Stimulated activated naive CD8-positive, alpha-beta T cell treated with anti-CD3 and anti-CD28 coated beads, Interleukin-15, Interleukin-2, amounts not matched to agents 100 ng/mL and 50 ng/mL, for 24 hours (primary cell): ENCODE data around the gene TTC4.

Experiments used
- H3K27ac Mint-ChIP-seq: one replicate; pipeline ENCODE4 v1.8.0; 2021; ENCODE audit warnings: mild to moderate bottlenecking, mixed read lengths
- H3K27me3 Mint-ChIP-seq: one replicate; pipeline ENCODE4 v1.8.0; 2021; ENCODE audit warnings: mixed read lengths
- H3K36me3 Mint-ChIP-seq: one replicate; pipeline ENCODE4 v1.8.0; 2021; ENCODE audit warnings: low read depth, mixed read lengths
- H3K4me1 Mint-ChIP-seq: one replicate; pipeline ENCODE4 v1.8.0; 2021; ENCODE audit warnings: low read depth, mixed read lengths
- H3K4me3 Mint-ChIP-seq: one replicate; pipeline ENCODE4 v1.8.0; 2021; ENCODE audit warnings: mild to moderate bottlenecking, mixed read lengths
- H3K9me3 Mint-ChIP-seq: one replicate; pipeline ENCODE4 v1.8.0; 2021; ENCODE audit warnings: mixed read lengths

TTC4 gene

DNA sequence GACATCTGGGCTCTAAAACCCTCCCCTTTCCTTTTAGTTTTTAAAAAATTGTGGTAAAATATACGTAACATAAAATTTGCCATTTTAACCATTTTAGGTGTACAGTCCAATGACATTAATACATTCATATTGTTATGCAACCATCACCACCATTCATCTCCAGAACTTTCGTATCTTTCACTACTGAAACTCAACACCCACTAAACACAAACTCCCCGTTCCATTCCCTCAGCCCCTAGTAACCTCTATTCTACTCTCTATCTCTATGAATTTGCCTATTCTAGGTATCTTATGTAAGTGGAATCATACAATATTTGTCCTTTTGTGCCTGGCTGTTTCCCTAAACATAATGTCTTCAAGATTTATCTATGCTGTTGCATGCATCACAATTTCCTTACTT is 19.4 kb upstream of the TTC4 start:
- Mint-ChIP-seq H3K9me3 (no peaks in the 10 kb centered on the region), H3K27ac (no peak overlapping the region)

DNA sequence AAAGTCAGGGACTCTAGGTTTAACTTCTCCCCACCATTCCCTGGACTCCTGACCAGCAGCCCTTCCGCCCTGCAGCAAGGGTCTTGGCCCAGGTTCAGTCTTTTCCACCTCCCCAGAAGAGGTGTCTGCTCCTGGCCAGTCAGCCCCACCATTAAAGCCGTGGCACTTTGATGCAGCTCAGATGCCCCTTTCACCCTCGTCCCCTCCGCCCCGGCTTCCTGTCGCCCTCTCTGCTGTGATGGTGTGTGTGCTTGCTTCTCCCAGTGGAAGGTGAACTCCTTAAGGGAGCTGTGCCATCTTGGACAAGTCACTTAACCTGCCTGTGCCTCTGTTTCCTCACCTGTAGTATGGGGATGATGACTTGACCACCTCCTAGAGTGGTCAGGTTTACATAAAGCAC is 17.8 kb upstream of the TTC4 start:
- H3K4me1 Mint-ChIP-seq: no peaks in the 10 kb centered on the region
- H3K36me3 Mint-ChIP-seq: no peaks in the 10 kb centered on the region
- no peaks in the 10 kb centered on the region for H3K9me3 Mint-ChIP-seq
- H3K27me3 Mint-ChIP-seq: peaks cover 6% of the 10 kb centered on the region
- H3K27ac Mint-ChIP-seq: no peak overlapping the region
- no peak overlapping the region for H3K4me3 Mint-ChIP-seq

More for the DNA sequence above, 19.4 kb upstream of the TTC4 start:
- Mint-ChIP-seq H3K27me3 (peaks cover 6% of the 10 kb centered on the region), H3K36me3 (no peaks in the 10 kb centered on the region), H3K4me3 (no peak overlapping the region), H3K4me1 (no peaks in the 10 kb centered on the region)

DNA sequence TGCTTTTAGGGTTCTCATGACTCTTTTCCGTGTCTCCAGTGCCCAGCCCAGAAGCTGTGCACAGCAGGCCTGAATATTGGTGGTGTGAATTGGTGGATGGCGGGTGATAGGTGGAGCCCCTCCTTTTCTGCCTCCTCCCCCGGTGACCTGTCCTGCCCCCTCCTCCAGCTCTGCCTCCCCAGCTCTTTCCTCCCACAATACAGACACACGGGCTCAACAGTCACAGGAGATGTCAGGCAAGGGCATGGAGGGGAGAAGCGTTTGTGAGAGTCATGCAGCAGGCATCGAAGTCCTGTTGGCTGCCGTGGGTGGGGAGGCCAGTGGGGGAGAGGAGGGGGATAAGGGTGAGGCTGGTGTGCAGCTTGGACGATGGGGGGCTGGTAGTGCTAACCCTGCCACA is 17.3 kb upstream of the TTC4 start:
- Mint-ChIP-seq H3K4me1 (no peaks in the 10 kb centered on the region), H3K27me3 (peaks cover 6% of the 10 kb centered on the region), H3K4me3 (no peak overlapping the region), H3K36me3 (no peaks in the 10 kb centered on the region), H3K27ac (no peak overlapping the region), H3K9me3 (no peaks in the 10 kb centered on the region)

DNA sequence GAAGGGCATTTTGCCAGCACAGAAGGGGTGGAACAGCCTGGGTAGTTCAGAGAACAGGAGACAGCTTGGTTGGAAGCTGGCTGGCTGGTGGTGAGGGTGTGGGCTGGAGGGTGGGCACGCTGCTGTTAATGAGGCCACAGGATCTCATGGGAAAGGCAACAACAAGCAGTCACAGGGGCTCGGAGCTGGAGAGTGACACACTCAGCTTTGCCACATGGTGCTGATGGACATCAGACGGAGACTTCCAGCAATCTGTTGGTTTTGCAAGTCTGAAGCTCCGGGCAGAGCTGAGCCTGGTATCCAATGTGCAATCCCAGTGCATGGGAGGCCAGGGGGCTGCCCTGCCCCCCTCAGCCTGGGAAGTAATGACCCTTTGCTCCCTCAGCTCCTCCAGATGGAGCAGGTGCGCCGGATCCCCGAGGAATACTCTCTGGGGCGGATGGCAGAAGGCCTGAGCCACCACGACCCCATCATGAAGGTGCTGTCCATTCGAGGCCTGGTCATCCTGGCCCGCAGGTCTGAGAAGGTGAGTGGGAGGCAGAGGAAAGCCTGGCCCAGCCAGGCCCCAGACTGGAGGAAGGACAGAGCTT is 15.6 kb upstream of the TTC4 start:
- H3K4me3 Mint-ChIP-seq: no peak overlapping the region
- H3K36me3 Mint-ChIP-seq: no peaks in the 10 kb centered on the region
- peaks cover 9% of the 10 kb centered on the region for H3K27me3 Mint-ChIP-seq
- no peak overlapping the region for H3K27ac Mint-ChIP-seq
- H3K9me3 Mint-ChIP-seq: no peaks in the 10 kb centered on the region
- H3K4me1 Mint-ChIP-seq: no peaks in the 10 kb centered on the region

DNA sequence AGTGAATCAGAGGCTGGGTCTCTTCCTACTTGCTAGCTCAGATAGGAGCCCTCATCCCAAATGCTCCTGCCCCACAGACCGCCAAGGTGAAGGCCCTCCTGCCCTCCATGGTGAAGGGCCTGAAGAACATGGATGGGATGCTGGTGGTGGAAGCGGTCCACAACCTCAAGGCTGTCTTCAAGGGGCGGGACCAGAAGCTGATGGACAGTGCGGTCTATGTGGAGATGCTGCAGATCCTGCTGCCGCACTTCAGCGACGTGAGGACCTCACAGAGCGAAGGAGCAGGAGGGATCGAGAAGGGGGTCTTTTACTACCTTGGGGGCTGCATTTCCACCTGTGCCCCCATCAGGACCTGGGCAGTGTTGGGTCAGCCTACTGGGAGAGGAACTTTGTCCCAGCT is 14.6 kb upstream of the TTC4 start:
- H3K9me3 Mint-ChIP-seq: no peaks in the 10 kb centered on the region
- H3K4me3 Mint-ChIP-seq: no peak overlapping the region
- H3K4me1 Mint-ChIP-seq: no peaks in the 10 kb centered on the region
- H3K36me3 Mint-ChIP-seq: no peaks in the 10 kb centered on the region
- no peak overlapping the region for H3K27ac Mint-ChIP-seq
- H3K27me3 Mint-ChIP-seq: peaks cover 9% of the 10 kb centered on the region

DNA sequence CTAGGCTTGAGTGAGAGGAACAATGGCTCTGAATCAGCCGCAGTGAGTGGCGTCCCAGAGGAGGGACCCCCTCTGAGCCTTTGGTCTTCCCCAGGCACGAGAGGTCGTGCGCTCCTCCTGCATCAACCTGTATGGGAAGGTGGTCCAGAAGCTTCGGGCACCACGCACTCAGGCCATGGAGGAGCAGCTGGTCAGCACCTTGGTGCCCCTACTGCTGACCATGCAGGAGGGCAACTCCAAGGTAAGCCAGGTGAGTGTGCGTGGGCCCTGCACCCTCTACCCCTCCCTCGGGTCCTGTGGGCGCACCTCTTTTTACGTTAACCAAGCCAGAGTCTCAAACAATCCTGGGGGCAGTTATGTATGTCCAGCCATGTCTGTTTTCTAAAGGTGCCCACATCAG is 13.7 kb upstream of the TTC4 start:
- no peak overlapping the region for H3K27ac Mint-ChIP-seq
- H3K9me3 Mint-ChIP-seq: no peaks in the 10 kb centered on the region
- no peaks in the 10 kb centered on the region for H3K4me1 Mint-ChIP-seq
- peaks cover 9% of the 10 kb centered on the region for H3K27me3 Mint-ChIP-seq
- H3K4me3 Mint-ChIP-seq: no peak overlapping the region
- H3K36me3 Mint-ChIP-seq: no peaks in the 10 kb centered on the region

DNA sequence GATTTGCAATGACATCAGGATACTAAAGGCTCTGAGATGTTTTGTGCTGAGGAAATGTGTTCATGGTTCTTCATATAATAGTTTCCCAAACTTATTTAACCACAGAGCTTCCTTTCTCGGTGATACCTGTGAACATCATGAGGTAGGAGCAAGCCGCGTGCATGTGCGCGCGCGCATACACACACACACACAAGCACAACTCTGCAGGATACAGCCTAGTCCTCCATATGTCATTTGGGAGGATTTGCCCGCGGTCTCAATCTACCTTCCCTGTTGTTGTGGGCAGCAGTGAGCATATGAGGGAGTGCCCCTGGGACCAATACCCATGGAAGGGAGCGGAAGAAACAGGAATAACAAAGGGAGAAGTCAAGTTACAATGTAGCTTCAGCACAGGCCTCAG is 12.2 kb upstream of the TTC4 start:
- Mint-ChIP-seq H3K9me3 (no peaks in the 10 kb centered on the region), H3K27ac (no peak overlapping the region), H3K36me3 (no peaks in the 10 kb centered on the region), H3K27me3 (peaks cover 7% of the 10 kb centered on the region), H3K4me1 (no peaks in the 10 kb centered on the region), H3K4me3 (no peak overlapping the region)

DNA sequence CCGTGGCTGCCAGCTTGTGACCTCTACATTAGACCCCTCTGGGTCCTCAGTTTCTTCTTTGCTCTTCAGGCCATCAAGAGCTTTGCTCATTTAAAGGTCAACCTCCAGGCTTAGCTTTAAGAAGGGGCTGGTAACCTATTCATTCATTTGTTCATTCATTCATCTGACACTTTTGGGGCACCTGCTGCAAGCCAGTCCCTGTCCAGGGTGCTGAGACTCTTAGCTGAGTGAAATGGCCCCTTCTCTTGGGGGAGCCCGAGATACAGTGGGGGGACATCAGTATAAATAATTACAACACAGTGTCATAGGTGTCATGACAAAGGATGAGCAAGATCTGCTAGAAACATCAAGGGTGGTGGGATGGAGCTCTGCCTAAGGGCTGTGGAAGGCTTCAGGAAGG is 10.5 kb upstream of the TTC4 start:
- H3K9me3 Mint-ChIP-seq: no peaks in the 10 kb centered on the region
- H3K36me3 Mint-ChIP-seq: no peaks in the 10 kb centered on the region
- H3K27ac Mint-ChIP-seq: no peak overlapping the region
- no peak overlapping the region for H3K4me3 Mint-ChIP-seq
- peaks cover 7% of the 10 kb centered on the region for H3K27me3 Mint-ChIP-seq
- no peaks in the 10 kb centered on the region for H3K4me1 Mint-ChIP-seq

DNA sequence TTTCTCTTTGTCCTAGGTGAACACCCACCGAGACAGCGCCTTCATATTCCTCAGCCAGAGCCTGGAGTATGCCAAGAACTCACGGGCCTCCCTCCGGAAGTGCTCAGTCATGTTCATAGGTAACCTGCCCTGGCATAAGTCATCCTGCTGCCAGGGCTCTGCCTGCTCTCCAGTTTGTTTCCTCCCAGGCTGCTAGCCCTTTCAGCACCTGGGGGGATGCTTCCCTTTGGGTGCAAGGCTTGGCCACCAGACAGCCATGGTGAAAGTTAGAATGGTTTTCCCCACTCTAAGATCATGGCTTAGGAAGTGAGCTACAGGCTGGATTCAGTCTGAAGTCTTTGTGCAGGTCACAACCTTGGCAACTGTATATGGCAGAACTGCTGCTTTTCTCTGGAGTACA is 9.2 kb upstream of the TTC4 start:
- H3K9me3 Mint-ChIP-seq: no peaks in the 10 kb centered on the region
- peaks cover 7% of the 10 kb centered on the region for H3K27me3 Mint-ChIP-seq
- H3K27ac Mint-ChIP-seq: no peak overlapping the region
- H3K4me1 Mint-ChIP-seq: no peaks in the 10 kb centered on the region
- no peak overlapping the region for H3K4me3 Mint-ChIP-seq
- no peaks in the 10 kb centered on the region for H3K36me3 Mint-ChIP-seq

DNA sequence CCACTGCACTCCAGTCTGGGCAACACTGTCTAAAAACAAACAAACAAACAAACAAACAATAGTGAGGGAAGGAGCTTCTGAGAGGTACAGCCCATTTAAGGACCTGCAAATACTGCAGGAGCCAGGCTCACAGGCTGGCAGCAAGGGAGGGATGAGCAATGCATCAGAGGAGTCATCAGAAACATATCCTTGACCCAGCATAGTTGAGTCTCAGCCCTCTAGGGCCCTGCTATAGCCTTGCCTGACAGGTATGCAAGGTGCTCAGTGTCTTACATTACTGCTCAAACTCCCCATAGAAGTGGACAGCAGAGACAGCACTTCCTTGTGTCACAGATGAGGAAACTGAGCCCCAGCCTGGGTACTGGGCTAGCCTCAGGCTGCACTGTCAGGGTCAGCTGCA is 7.3 kb upstream of the TTC4 start:
- no peaks in the 10 kb centered on the region for H3K9me3 Mint-ChIP-seq
- H3K36me3 Mint-ChIP-seq: no peaks in the 10 kb centered on the region
- no peak overlapping the region for H3K4me3 Mint-ChIP-seq
- peak overlapping the region; percentile 29 for H3K27ac Mint-ChIP-seq
- H3K4me1 Mint-ChIP-seq: no peaks in the 10 kb centered on the region
- peaks cover 7% of the 10 kb centered on the region for H3K27me3 Mint-ChIP-seq

DNA sequence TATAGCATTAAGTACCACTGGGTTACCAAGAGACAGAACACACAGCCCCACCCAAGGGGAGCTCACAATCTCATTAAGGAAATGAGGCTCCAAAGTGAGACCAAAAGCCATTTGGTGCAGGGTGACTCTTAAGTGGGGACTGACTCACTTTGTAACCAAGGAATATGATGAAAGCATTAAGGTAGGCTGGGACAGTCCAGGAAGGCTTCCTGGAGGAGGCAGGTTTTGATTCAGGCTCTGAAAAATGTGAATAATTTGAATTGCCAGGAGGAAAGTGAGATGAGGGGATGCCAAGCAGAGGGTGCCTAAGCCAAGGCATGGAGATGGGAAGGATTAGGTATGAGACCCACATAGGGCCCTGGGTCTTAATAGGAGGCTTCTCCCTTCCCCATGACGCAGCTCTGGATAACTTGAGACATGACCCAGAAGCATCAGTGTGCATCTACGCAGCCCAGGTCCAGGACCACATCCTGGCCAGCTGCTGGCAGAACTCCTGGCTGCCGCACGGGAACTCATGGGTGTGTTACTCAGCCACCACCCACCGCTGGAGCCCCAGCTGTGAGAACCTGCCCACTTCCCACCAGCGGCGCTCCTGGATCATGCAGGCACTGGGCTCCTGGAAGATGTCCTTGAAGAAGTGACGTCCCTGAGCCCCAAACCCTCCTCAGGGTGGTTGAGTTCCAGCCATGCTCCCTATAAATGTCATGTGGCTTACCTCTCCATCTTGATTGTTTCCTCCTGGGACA is 5.9 kb upstream of the TTC4 start:
- Mint-ChIP-seq H3K4me1 (no peaks in the 10 kb centered on the region), H3K4me3 (no peak overlapping the region), H3K9me3 (no peaks in the 10 kb centered on the region), H3K27me3 (peaks cover 4% of the 10 kb centered on the region), H3K27ac (no peak overlapping the region), H3K36me3 (no peaks in the 10 kb centered on the region)

DNA sequence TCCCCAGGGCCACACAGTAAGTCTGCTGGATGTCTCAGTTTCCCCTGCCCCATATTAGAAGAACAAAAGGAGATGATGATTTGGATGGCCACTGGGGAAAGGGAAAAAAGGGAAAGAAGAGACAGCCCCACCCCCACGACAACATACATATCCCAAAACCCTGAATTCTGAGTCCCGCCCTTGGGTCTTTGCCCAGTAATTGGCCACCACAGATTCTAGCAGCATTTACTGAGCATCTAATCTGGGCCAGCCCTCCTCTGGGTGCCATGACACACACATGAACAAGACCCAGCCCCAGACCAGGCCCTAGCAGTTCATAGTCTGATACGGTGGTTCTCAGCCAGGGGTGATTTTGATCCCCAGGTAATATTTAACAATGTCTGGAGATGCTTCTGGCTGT is 5.2 kb upstream of the TTC4 start:
- Mint-ChIP-seq H3K36me3 (no peaks in the 10 kb centered on the region), H3K4me3 (no peak overlapping the region)

DNA sequence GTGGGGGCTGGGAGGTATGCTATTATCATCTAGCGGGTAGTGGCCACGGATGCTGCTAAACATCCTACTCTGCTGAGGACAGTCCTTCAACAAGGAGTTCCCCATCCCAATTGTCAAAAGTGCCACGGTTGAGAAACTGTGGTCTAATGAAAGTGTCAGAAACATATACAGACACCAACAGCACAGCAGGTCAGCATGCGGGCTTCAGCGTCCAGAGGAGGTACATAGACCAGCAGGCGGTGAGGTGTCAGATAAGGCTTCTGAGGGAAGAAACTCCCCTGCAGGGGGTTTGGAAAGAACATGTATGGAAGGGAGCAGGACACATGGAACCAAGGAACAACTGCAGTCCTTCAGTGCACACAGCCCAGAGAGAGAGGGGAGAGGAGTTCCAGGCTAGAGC is 4.8 kb upstream of the TTC4 start:
- H3K9me3 Mint-ChIP-seq: no peaks in the 10 kb centered on the region
- no peak overlapping the region for H3K27ac Mint-ChIP-seq
- no peaks in the 10 kb centered on the region for H3K36me3 Mint-ChIP-seq
- no peak overlapping the region for H3K4me3 Mint-ChIP-seq
- H3K27me3 Mint-ChIP-seq: peaks cover 4% of the 10 kb centered on the region
- H3K4me1 Mint-ChIP-seq: peaks cover 8% of the 10 kb centered on the region

More for the DNA sequence above, 5.2 kb upstream of the TTC4 start:
- H3K27ac Mint-ChIP-seq: no peak overlapping the region
- H3K27me3 Mint-ChIP-seq: peaks cover 4% of the 10 kb centered on the region
- H3K4me1 Mint-ChIP-seq: peaks cover 7% of the 10 kb centered on the region
- H3K9me3 Mint-ChIP-seq: no peaks in the 10 kb centered on the region

DNA sequence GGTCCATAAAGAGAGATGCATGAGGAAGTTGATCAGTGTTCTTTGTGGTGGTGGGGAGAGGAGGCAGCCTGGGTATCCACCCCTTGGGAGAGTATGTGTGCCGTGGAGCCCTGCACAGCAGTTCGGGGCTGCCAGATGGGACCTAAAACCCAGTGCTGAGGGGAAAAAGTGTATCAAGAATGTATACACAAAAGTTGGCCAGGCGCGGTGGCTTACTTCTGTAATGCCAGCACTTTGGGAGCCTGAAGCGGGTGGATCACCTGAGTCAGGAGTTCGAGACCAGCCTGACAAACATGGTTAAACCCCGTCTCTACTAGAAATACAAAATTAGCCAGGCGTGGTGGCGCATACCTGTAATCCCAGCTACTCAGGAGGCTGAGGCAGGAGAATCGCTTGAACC is 4.1 kb upstream of the TTC4 start:
- H3K27ac Mint-ChIP-seq: no peak overlapping the region
- peaks cover 13% of the 10 kb centered on the region for H3K4me1 Mint-ChIP-seq
- H3K36me3 Mint-ChIP-seq: peaks cover 5% of the 10 kb centered on the region
- H3K27me3 Mint-ChIP-seq: peaks cover 4% of the 10 kb centered on the region
- H3K9me3 Mint-ChIP-seq: no peaks in the 10 kb centered on the region
- no peak overlapping the region for H3K4me3 Mint-ChIP-seq

DNA sequence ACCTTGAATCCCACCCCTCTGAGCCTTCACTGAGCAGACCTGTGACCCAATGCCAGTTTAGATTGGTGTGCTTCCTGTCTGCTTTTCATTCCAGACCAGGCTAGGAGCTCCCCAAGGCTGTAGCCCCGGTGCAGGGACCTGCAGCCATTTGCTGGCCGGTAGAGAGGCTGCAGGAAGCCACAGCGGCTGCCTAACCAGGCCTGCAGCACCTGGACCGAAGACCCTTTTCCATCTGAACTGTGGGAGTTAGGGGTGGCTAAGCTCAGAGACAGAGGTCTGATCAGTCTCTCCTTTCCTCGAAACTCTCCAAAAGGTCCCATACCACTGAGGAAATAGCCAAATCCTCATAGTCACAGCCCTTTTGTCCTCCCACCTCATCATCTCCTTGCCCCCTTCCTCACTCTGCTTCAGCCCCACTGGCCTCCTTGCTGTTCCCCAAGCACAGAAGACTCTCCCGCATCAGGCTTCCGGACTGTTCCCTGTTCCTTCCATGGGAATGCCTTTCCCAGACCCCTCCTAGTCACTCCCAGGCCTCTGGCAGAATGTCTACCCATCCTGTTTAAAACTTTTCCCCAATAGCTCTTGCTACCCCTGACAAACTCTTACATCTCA is 674 bp upstream of the TTC4 start:
- Mint-ChIP-seq H3K27me3 (no peaks in the 10 kb centered on the region), H3K9me3 (no peaks in the 10 kb centered on the region), H3K4me1 (peaks cover 35% of the 10 kb centered on the region), H3K4me3 (peak overlapping the region; percentile 97), H3K36me3 (peaks cover 29% of the 10 kb centered on the region), H3K27ac (peak overlapping the region; percentile 97)
